OCI-LY1 (cell line): ENCODE data around the gene TMEM37.
A peak's percentile ranks its signal among the peaks of the same experiment; 100 is the strongest.

Source experiments
- H2AFZ ChIP-seq: fragments of 200-600 bp; sonication (generic), shearing (Covaris generic); 2 replicates; pipeline ENCODE4 v1.6.0; 2014; ENCODE audit warnings: antibody characterized with exemption, mild to moderate bottlenecking, low read length
- H3F3A ChIP-seq: fragments of 200-600 bp; sonication (generic), shearing (Covaris generic); 2 replicates; pipeline ENCODE4 v1.6.0; 2014; ENCODE audit warnings: mild to moderate bottlenecking, antibody characterized with exemption, low read length, moderate library complexity; ENCODE audit not compliant: insufficient read depth
- H3K27ac ChIP-seq: fragments of 200-600 bp; sonication (generic); 2 replicates; pipeline ENCODE4 v1.5.1; 2014; ENCODE audit warnings: low read length, mixed run types, mild to moderate bottlenecking, low read depth; ENCODE audit not compliant: poor library complexity, severe bottlenecking
- H3K27me3 ChIP-seq: fragments of 200-600 bp; sonication (generic); 2 replicates; pipeline ENCODE4 v1.6.0; 2014; ENCODE audit warnings: antibody characterized with exemption, mild to moderate bottlenecking, low read length, moderate library complexity; ENCODE audit not compliant: insufficient read depth
- H3K36me3 ChIP-seq: fragments of 200-600 bp; sonication (generic); 2 replicates; pipeline ENCODE4 v1.6.1; 2014; ENCODE audit warnings: mild to moderate bottlenecking, antibody characterized with exemption, low read length, moderate library complexity, mixed read lengths; ENCODE audit not compliant: insufficient read depth
- H3K4me1 ChIP-seq: fragments of 200-600 bp; sonication (generic); 2 replicates; pipeline ENCODE4 v1.5.1; 2014; ENCODE audit warnings: mild to moderate bottlenecking, low read length, moderate library complexity; ENCODE audit not compliant: insufficient read depth, severe bottlenecking
- H3K4me2 ChIP-seq: fragments of 200-600 bp; sonication (generic), shearing (Covaris generic); 2 replicates; pipeline ENCODE4 v1.6.1; 2014; ENCODE audit warnings: low read length
- H3K4me3 ChIP-seq: fragments of 200-600 bp; sonication (generic); 2 replicates; pipeline ENCODE4 v1.5.1; 2014; ENCODE audit warnings: low read length, low read depth, mild to moderate bottlenecking, mixed read lengths; ENCODE audit not compliant: poor library complexity, severe bottlenecking
- H3K79me2 ChIP-seq: fragments of 200-600 bp; shearing (Covaris generic); 2 replicates; pipeline ENCODE4 v1.6.1; 2016; ENCODE audit warnings: mixed run types, low read length, mixed read lengths; ENCODE audit not compliant: insufficient read depth
- H3K9ac ChIP-seq: fragments of 200-600 bp; sonication (generic), shearing (Covaris generic); 2 replicates; pipeline ENCODE4 v1.6.1; 2014; ENCODE audit warnings: mild to moderate bottlenecking, low read length, mixed read lengths
- H3K9me2 ChIP-seq: fragments of 200-600 bp; sonication (generic), shearing (Covaris generic); 2 replicates; pipeline ENCODE4 v1.6.1; 2014; ENCODE audit warnings: low read depth, mild to moderate bottlenecking, low read length, mixed read lengths
- H3K9me3 ChIP-seq: fragments of 200-600 bp; shearing (Covaris generic); 2 replicates; pipeline ENCODE4 v1.6.1; 2014; ENCODE audit warnings: low read length, mixed read lengths
- H4K20me1 ChIP-seq: fragments of 200-600 bp; sonication (generic), shearing (Covaris generic); 2 replicates; pipeline ENCODE4 v1.6.0; 2016; ENCODE audit warnings: mild to moderate bottlenecking, low read length; ENCODE audit not compliant: insufficient read depth
- CTCF ChIP-seq: fragments of 200-600 bp; sonication (generic), shearing (Covaris generic); IDR thresholded peaks from 2 replicates; pipeline ENCODE4 v1.5.1; 2017; ENCODE audit warnings: mild to moderate bottlenecking, antibody characterized with exemption, low read length, moderate library complexity, mixed read lengths
- EZH2 ChIP-seq: fragments of 200-600 bp; sonication (generic), shearing (Covaris generic); IDR thresholded peaks from 2 replicates; pipeline ENCODE4 v1.8.0; 2017; ENCODE audit warnings: borderline replicate concordance, mixed run types, mild to moderate bottlenecking, antibody characterized with exemption, low read length, moderate library complexity, mixed read lengths

The TMEM37 gene

GRCh38 chr2:119407430-119408220 is 24.0 kb upstream of the TMEM37 start:
- H3K4me2 ChIP-seq = no peak overlapping the region
- no peaks in the 10 kb centered on the region for H3K9me3 ChIP-seq
- no peaks in the 10 kb centered on the region for H3K4me1 ChIP-seq
- H3K79me2 ChIP-seq = no peaks in the 10 kb centered on the region
- no peak overlapping the region for H3K4me3 ChIP-seq
- no peaks in the 10 kb centered on the region for H3K9me2 ChIP-seq
- H3K27ac ChIP-seq = no peak overlapping the region
- no peaks in the 10 kb centered on the region for H4K20me1 ChIP-seq
- no peak for TF ChIP-seq EZH2
- peak; percentile 65 for TF ChIP-seq CTCF
- H3K36me3 ChIP-seq = no peaks in the 10 kb centered on the region
- no peak overlapping the region for H3K9ac ChIP-seq
- no peak overlapping the region for H2AFZ ChIP-seq
- H3K27me3 ChIP-seq = no peaks in the 10 kb centered on the region
- H3F3A ChIP-seq = no peaks in the 10 kb centered on the region

- Histone ChIP-seq H3K79me2 (no peaks in the 10 kb centered on the region), H3K4me2 (no peak overlapping the region), H3K9me2 (no peaks in the 10 kb centered on the region), H3K9ac (no peak overlapping the region), H2AFZ (no peak overlapping the region), H4K20me1 (no peaks in the 10 kb centered on the region), H3K36me3 (no peaks in the 10 kb centered on the region), H3K27me3 (no peaks in the 10 kb centered on the region), H3K27ac (no peak overlapping the region), H3K4me3 (no peak overlapping the region), H3F3A (no peaks in the 10 kb centered on the region), H3K9me3 (no peaks in the 10 kb centered on the region), H3K4me1 (no peaks in the 10 kb centered on the region)
- TF ChIP-seq CTCF (no peak), EZH2 (no peak)
These were observed 23.4 kb upstream of the TMEM37 start for GRCh38 chr2:119408221-119408619.

DNA sequence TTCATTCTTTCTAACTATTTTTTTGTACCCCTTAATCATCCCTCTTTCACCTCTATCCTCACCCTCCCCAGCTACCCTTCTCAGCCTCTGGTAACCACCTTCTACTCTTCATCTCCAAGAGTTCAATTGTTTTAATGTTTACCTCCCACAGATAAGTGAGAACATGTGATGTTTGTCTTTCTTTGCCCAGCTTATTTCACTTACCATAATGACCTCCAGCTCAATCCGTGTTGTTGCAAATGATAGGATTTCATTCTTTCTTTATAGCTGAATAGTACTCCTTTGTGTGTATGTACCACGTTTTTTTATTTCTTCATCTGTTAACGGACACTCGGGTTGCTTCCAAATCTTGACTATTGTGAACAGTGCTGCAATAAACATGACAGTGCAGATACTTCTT is 22.1 kb upstream of the TMEM37 start:
- no peaks in the 10 kb centered on the region for H3K9me2 ChIP-seq
- no peaks in the 10 kb centered on the region for H3K9me3 ChIP-seq
- H3F3A ChIP-seq = no peaks in the 10 kb centered on the region
- TF ChIP-seq EZH2 (no peak), CTCF (no peak)
- no peak overlapping the region for H3K4me3 ChIP-seq
- no peaks in the 10 kb centered on the region for H3K36me3 ChIP-seq
- no peak overlapping the region for H3K4me2 ChIP-seq
- H3K27ac ChIP-seq = no peak overlapping the region
- H3K27me3 ChIP-seq = no peaks in the 10 kb centered on the region
- H3K79me2 ChIP-seq = no peaks in the 10 kb centered on the region
- H3K4me1 ChIP-seq = no peaks in the 10 kb centered on the region
- no peaks in the 10 kb centered on the region for H4K20me1 ChIP-seq
- no peak overlapping the region for H3K9ac ChIP-seq
- H2AFZ ChIP-seq = no peak overlapping the region
